Neural progenitor cell (in vitro differentiated cells): ENCODE data around the gene PHLPP1.

Experiments used
- CTCF ChIP-seq: fragments of 200-600 bp; sonication (generic); IDR thresholded peaks from 2 replicates; pipeline ENCODE4 v1.5.1; 2017; ENCODE audit warnings: antibody characterized with exemption, mild to moderate bottlenecking
- EZH2phosphoT487 ChIP-seq: fragments of 200-600 bp; sonication (generic); IDR thresholded peaks from 2 replicates; pipeline ENCODE4 v1.6.1; 2017; ENCODE audit warnings: antibody characterized with exemption

DNA sequence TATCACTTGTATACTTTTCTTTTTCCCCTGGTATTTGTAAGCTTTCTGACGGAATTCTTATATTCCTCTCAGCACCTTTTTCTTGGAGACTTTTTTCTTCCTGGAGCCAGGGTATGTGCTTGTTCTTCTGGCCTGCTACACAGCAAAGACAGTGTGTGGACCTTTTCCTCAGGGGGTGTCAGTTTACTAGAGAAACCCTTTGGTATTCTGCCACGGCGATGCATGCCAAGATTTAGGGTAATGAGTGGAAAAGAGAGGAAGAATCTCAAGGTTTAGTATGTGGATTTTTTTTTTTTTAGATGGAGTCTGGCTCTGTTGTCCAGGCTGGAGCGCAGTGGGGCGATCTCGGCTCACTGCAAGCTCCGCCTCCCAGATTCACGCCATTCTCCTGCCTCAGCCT, 152.2 kb downstream of the PHLPP1 start:
- no peak for TF ChIP-seq CTCF
- TF ChIP-seq EZH2phosphoT487, result no peak
